ENCODE data around the gene PCSK6. TPM values are rescaled to one million over a fixed set of nuclear protein-coding genes. Genes with fewer than 3 reads are reported as not detected.

The PCSK6 gene
- total RNA-seq, 1 experiment from 2014 or later, result 26.3 TPM

DNA sequence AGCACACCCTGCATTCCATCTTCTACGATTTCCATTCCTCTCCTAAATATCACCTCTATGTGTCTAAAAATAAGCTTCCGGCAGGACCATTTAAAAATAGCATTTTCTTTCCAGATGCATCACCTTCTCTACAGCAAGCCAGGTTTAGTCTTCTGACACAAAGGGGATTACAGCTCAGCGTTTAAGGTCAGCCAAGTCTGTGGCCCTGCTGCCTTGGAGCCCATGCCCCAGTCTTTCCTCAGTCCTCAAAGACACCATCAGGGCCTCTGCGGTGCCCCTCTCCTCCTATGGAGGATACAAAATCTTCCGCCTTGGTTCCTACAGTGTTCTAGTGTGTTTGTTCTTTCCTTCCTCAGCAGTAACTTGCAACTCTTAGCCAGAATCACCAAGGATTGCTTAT, 216.0 kb downstream of the PCSK6 start:
- no peak for TF ChIP-seq EZH2 (IDR thresholded peaks at IDR 0.05; ENCODE audit: low read depth)
- TF ChIP-seq, protein P1, sequence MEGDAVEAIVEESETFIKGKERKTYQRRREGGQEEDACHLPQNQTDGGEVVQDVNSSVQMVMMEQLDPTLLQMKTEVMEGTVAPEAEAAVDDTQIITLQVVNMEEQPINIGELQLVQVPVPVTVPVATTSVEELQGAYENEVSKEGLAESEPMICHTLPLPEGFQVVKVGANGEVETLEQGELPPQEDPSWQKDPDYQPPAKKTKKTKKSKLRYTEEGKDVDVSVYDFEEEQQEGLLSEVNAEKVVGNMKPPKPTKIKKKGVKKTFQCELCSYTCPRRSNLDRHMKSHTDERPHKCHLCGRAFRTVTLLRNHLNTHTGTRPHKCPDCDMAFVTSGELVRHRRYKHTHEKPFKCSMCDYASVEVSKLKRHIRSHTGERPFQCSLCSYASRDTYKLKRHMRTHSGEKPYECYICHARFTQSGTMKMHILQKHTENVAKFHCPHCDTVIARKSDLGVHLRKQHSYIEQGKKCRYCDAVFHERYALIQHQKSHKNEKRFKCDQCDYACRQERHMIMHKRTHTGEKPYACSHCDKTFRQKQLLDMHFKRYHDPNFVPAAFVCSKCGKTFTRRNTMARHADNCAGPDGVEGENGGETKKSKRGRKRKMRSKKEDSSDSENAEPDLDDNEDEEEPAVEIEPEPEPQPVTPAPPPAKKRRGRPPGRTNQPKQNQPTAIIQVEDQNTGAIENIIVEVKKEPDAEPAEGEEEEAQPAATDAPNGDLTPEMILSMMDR (conservative IDR thresholded peaks at IDR 0.05), result no peak
- no peak for DNase-seq
- no peak overlapping the region for H3K4me3 ChIP-seq
- BruUV-seq (replicated peaks), result no TSS peak
- H3K4me1 ChIP-seq (replicated peaks; ENCODE audit: insufficient read depth), result peaks cover 18% of the 10 kb centered on the region
- H2AFZ ChIP-seq, result no peak overlapping the region
- CTCF ChIA-PET, result no interaction called here
- H3K9me2 ChIP-seq (ENCODE audit: insufficient read depth), result no peaks in the 10 kb centered on the region
- peaks cover 29% of the 10 kb centered on the region for H3K36me3 ChIP-seq (ENCODE audit: low read depth)
- H3K4me2 ChIP-seq, result no peak overlapping the region
- peaks cover 22% of the 10 kb centered on the region; the same call in 1 of the 2 replicates for H3F3A ChIP-seq (ENCODE audit: insufficient read depth, low read depth)
- H3K27ac ChIP-seq, result no peak overlapping the region
- no peaks in the 10 kb centered on the region for H3K9me3 ChIP-seq (ENCODE audit: insufficient read depth, low read depth)
- peaks cover 14% of the 10 kb centered on the region for H4K20me1 ChIP-seq (ENCODE audit: insufficient read depth)
- intact Hi-C loops (cut with micrococcal nuclease; ENCODE audit: unreplicated experiment), result no loop called here
- POLR2A ChIA-PET (ENCODE audit: unreplicated experiment), result interaction anchor here (0.5 kb wide), 1 partner anchor 8 kb away, joined by 3 read pairs; no protein-coding TSS in a partner anchor
- peaks cover 24% of the 10 kb centered on the region for H3K79me2 ChIP-seq (ENCODE audit: low read depth)
- H3K27me3 ChIP-seq (ENCODE audit: insufficient read depth, low read depth), result no peaks in the 10 kb centered on the region

DNA sequence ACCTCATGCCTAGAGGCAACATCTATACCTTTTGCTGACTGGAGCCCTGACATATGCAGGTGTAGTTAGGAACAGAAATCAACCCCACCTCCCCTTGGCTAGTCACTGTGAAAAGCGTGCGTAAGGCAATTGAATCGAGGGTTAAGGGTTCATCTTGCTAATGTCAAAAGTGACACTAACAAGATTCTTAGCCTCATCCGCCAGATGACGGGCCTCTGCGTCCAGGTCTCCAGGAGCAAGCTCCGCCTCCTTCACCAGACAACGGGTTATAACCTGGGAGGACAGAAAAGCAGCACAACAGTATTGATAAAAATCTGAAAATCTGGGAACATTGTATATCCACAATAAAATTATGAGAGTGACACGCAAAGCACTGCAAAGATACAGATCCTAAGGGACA, 216.9 kb downstream of the PCSK6 start:
- Histone ChIP-seq H3K9me2 (ENCODE audit: insufficient read depth) (no peaks in the 10 kb centered on the region), H3K36me3 (ENCODE audit: low read depth) (peaks cover 29% of the 10 kb centered on the region), H3K27ac (no peak overlapping the region), H4K20me1 (ENCODE audit: insufficient read depth) (peaks cover 14% of the 10 kb centered on the region), H3K4me2 (no peak overlapping the region), H3F3A (ENCODE audit: insufficient read depth, low read depth) (peaks cover 12% of the 10 kb centered on the region; the same call in 1 of the 2 replicates), H3K79me2 (ENCODE audit: low read depth) (peaks cover 24% of the 10 kb centered on the region), H3K9me3 (ENCODE audit: insufficient read depth, low read depth) (no peaks in the 10 kb centered on the region), H2AFZ (no peak overlapping the region), H3K4me3 (no peak overlapping the region), H3K27me3 (ENCODE audit: insufficient read depth, low read depth) (no peaks in the 10 kb centered on the region), H3K4me1 (replicated peaks; ENCODE audit: insufficient read depth) (peaks cover 12% of the 10 kb centered on the region; the same call in 1 of the 2 replicates)
- no peak for TF ChIP-seq EZH2 (IDR thresholded peaks at IDR 0.05; ENCODE audit: low read depth)
- TF ChIP-seq, protein P1 (conservative IDR thresholded peaks at IDR 0.05), result no peak
- ChIA-PET POLR2A (ENCODE audit: unreplicated experiment) (no interaction called here), CTCF (no interaction called here)
- DNase-seq, result no peak
- intact Hi-C loops (cut with micrococcal nuclease; ENCODE audit: unreplicated experiment), result no loop called here
- no TSS peak for BruUV-seq (replicated peaks)

DNA sequence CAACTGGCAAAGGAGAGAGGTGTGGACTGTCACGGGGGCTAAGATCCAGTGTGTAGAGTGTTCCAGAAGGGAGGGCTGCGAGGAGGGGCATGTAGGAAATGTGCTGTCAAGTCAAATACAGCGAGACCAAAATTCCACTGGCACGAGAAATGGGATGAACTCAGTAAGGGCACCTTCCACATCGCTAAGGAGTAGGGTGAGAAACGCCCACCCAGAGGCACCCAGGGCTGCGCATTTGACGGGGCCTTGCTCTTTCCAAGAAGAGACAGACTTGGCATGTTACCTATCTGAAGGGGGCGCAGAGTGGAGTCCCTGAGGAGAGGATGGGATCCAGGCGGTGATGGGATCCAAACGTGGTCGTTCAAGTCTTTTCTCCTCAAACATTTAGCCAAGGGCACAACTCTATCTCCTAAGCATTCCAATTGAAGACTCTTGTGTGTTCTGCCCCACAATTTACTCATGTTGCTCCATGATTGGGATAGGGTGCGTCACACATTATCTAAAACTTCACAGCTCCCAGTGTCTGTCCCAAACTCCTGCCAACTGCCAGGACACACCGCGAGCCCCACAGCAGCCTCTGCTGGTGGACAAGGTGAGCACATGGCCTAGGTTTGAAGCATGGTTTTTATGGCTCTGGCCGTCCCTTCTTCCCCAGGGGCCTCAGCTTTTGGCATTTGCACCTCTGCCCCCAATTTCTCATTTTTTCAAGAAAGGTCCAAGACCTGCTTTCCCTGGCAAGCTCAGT, 219.9 kb downstream of the PCSK6 start:
- no peaks in the 10 kb centered on the region for H3K27me3 ChIP-seq (ENCODE audit: insufficient read depth, low read depth)
- CTCF ChIA-PET, result no interaction called here
- no peaks in the 10 kb centered on the region for H3K4me1 ChIP-seq (replicated peaks; ENCODE audit: insufficient read depth)
- no peak overlapping the region for H3K4me3 ChIP-seq
- POLR2A ChIA-PET (ENCODE audit: unreplicated experiment), result no interaction called here
- H3K4me2 ChIP-seq, result no peak overlapping the region
- H3K36me3 ChIP-seq (ENCODE audit: low read depth), result peaks cover 23% of the 10 kb centered on the region
- H3K79me2 ChIP-seq (ENCODE audit: low read depth), result no peaks in the 10 kb centered on the region
- TF ChIP-seq, protein P1 (conservative IDR thresholded peaks at IDR 0.05), result 0 out of 2 replicates have a peak, but pooled peaks have one; percentile 35
- no peak for TF ChIP-seq EZH2 (IDR thresholded peaks at IDR 0.05; ENCODE audit: low read depth)
- peaks cover 4% of the 10 kb centered on the region; the same call in 1 of the 2 replicates for H4K20me1 ChIP-seq (ENCODE audit: insufficient read depth)
- H3K9me3 ChIP-seq (ENCODE audit: insufficient read depth, low read depth), result no peaks in the 10 kb centered on the region
- H3F3A ChIP-seq (ENCODE audit: insufficient read depth, low read depth), result peaks cover 4% of the 10 kb centered on the region; the same call in 1 of the 2 replicates
- no peak overlapping the region for H2AFZ ChIP-seq
- intact Hi-C loops (cut with micrococcal nuclease; ENCODE audit: unreplicated experiment), result no loop called here
- BruUV-seq (replicated peaks), result no TSS peak
- H3K27ac ChIP-seq, result no peak overlapping the region
- H3K9me2 ChIP-seq (ENCODE audit: insufficient read depth), result no peaks in the 10 kb centered on the region
- no peak for DNase-seq
